Neural cell (in vitro differentiated cells): Measurements from ENCODE around the gene NCKIPSD.

ENCODE experiments used
- EP300 ChIP-seq: fragments of 450-650 bp; conservative IDR thresholded peaks from 2 replicates; pipeline ENCODE4 v1.6.1; 2014; ENCODE audit warnings: antibody characterized with exemption, mild to moderate bottlenecking, moderate library complexity; ENCODE audit not compliant: poor library complexity, severe bottlenecking
- EZH2 ChIP-seq: fragments of 200-600, 300-800 bp; shearing (Covaris generic), sonication (generic); IDR thresholded peaks from 2 replicates; pipeline ENCODE4 v1.6.1; 2014; ENCODE audit warnings: antibody characterized with exemption, low read length, borderline replicate concordance, mild to moderate bottlenecking; ENCODE audit not compliant: insufficient read depth, poor library complexity, severe bottlenecking
- MXI1 ChIP-seq: fragments of 450-650 bp; conservative IDR thresholded peaks from 2 replicates; pipeline ENCODE4 v1.6.1; 2014; ENCODE audit warnings: antibody characterized with exemption, mild to moderate bottlenecking; ENCODE audit not compliant: poor library complexity, severe bottlenecking
- SMC3 ChIP-seq: fragments of 450-650 bp; conservative IDR thresholded peaks from 2 replicates; pipeline ENCODE4 v1.6.1; 2014; ENCODE audit warnings: antibody characterized with exemption, mild to moderate bottlenecking, moderate library complexity; ENCODE audit not compliant: poor library complexity
- TAF1 ChIP-seq: IDR thresholded peaks from 2 replicates; pipeline ENCODE4 v1.6.1; 2012; ENCODE audit warnings: low read depth
- TF ChIP-seq, protein P1 (sequence below): IDR thresholded peaks from 2 replicates; pipeline ENCODE4 v1.6.1; 2012; ENCODE audit warnings: borderline replicate concordance
- TF ChIP-seq, protein P2 (sequence below): fragments of 450-650 bp; IDR thresholded peaks from 2 replicates; pipeline ENCODE4 v1.5.1; 2014; ENCODE audit warnings: antibody characterized with exemption, mild to moderate bottlenecking, moderate library complexity; ENCODE audit not compliant: poor library complexity, severe bottlenecking

DNA sequence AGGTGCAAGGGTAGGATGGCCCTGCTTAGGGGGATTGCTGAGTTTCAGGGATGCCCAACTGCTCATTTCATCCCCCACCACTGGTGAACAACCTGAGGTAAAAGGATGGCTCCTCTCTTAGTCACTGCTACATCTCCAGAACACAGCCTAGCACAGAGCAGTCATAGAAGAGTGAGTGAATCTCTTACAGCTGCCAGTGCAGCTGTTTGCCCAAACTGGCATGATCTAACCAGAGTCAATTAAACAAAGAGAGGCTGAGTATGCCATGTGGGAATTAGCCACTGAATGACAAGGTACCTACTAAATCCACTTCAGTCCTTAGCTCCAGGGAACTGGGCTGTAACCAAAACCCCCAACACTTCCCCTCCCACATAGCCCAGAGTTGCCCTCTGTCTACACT is 6.8 kb upstream of the NCKIPSD start:
- TF ChIP-seq, protein P1, sequence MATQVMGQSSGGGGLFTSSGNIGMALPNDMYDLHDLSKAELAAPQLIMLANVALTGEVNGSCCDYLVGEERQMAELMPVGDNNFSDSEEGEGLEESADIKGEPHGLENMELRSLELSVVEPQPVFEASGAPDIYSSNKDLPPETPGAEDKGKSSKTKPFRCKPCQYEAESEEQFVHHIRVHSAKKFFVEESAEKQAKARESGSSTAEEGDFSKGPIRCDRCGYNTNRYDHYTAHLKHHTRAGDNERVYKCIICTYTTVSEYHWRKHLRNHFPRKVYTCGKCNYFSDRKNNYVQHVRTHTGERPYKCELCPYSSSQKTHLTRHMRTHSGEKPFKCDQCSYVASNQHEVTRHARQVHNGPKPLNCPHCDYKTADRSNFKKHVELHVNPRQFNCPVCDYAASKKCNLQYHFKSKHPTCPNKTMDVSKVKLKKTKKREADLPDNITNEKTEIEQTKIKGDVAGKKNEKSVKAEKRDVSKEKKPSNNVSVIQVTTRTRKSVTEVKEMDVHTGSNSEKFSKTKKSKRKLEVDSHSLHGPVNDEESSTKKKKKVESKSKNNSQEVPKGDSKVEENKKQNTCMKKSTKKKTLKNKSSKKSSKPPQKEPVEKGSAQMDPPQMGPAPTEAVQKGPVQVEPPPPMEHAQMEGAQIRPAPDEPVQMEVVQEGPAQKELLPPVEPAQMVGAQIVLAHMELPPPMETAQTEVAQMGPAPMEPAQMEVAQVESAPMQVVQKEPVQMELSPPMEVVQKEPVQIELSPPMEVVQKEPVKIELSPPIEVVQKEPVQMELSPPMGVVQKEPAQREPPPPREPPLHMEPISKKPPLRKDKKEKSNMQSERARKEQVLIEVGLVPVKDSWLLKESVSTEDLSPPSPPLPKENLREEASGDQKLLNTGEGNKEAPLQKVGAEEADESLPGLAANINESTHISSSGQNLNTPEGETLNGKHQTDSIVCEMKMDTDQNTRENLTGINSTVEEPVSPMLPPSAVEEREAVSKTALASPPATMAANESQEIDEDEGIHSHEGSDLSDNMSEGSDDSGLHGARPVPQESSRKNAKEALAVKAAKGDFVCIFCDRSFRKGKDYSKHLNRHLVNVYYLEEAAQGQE: no peak
- TF ChIP-seq, protein P2, sequence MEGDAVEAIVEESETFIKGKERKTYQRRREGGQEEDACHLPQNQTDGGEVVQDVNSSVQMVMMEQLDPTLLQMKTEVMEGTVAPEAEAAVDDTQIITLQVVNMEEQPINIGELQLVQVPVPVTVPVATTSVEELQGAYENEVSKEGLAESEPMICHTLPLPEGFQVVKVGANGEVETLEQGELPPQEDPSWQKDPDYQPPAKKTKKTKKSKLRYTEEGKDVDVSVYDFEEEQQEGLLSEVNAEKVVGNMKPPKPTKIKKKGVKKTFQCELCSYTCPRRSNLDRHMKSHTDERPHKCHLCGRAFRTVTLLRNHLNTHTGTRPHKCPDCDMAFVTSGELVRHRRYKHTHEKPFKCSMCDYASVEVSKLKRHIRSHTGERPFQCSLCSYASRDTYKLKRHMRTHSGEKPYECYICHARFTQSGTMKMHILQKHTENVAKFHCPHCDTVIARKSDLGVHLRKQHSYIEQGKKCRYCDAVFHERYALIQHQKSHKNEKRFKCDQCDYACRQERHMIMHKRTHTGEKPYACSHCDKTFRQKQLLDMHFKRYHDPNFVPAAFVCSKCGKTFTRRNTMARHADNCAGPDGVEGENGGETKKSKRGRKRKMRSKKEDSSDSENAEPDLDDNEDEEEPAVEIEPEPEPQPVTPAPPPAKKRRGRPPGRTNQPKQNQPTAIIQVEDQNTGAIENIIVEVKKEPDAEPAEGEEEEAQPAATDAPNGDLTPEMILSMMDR: no peak
- TF ChIP-seq EZH2: no peak
- no peak for TF ChIP-seq EP300
- no peak for TF ChIP-seq TAF1
- no peak for TF ChIP-seq MXI1
- no peak for TF ChIP-seq SMC3
